SK-N-SH treated with all-trans-retinoic acid at 6 μM for 48 hours (cell line): Measurements from ENCODE around the gene DGKH.
"Not testable (repeated sequence)": the region's sequence is repeated elsewhere in the genome, so short reads cannot be mapped to it uniquely, and the experiment has no call there.

ENCODE experiments used
- ATAC-seq: fragments of 200-7000 bp; cut with Tn5 transposase; 3 replicates; pipeline ENCODE4 v1.9.1; 2020; ENCODE audit warnings: mild to moderate bottlenecking, moderate library complexity
- ARNTL ChIP-seq: fragments of 450-650 bp; formaldehyde crosslinking; IDR thresholded peaks from 2 replicates; pipeline ENCODE4 v1.5.0; 2020; ENCODE audit warnings: low read depth, mild to moderate bottlenecking, moderate library complexity, borderline replicate concordance
- BACH2 ChIP-seq: fragments of 250-450 bp; sonication (Bioruptor Pico); IDR thresholded peaks from 2 replicates; pipeline ENCODE4 v1.9.0; 2021; ENCODE audit warnings: mild to moderate bottlenecking, borderline replicate concordance
- CREB5 ChIP-seq: fragments of 250-450 bp; sonication (Bioruptor Pico); IDR thresholded peaks from 2 replicates; pipeline ENCODE4 v1.5.1; 2020; ENCODE audit warnings: low read depth, mild to moderate bottlenecking, moderate library complexity
- CSDC2 ChIP-seq: fragments of 250-450 bp; sonication (Bioruptor Pico); IDR thresholded peaks from 2 replicates; pipeline ENCODE4 v1.5.0; 2020; ENCODE audit warnings: mild to moderate bottlenecking, moderate library complexity
- GLIS3 ChIP-seq: fragments of 250-450 bp; sonication (Bioruptor Pico); IDR thresholded peaks from 2 replicates; pipeline ENCODE4 v1.5.0; 2020; ENCODE audit warnings: mild to moderate bottlenecking, moderate library complexity
- ISL1 ChIP-seq: fragments of 250-450 bp; sonication (Bioruptor Pico); IDR thresholded peaks from 2 replicates; pipeline ENCODE4 v2.1.2; 2022; ENCODE audit warnings: mild to moderate bottlenecking, moderate library complexity
- OSR1 ChIP-seq: fragments of 250-450 bp; sonication (Bioruptor Pico); IDR thresholded peaks from 2 replicates; pipeline ENCODE4 v1.8.0; 2022; ENCODE audit warnings: moderate library complexity, mild to moderate bottlenecking, inconsistent platforms
- PATZ1 ChIP-seq: fragments of 250-450 bp; sonication (Bioruptor Pico); IDR thresholded peaks from 2 replicates; pipeline ENCODE4 v1.8.0; 2020; ENCODE audit warnings: mild to moderate bottlenecking, moderate library complexity, borderline replicate concordance
- RARB ChIP-seq: fragments of 250-450 bp; sonication (Bioruptor Pico); IDR thresholded peaks from 2 replicates; pipeline ENCODE4 v1.8.0; 2021; ENCODE audit warnings: mild to moderate bottlenecking, moderate library complexity
- TOX ChIP-seq: fragments of 250-450 bp; sonication (Bioruptor Pico); IDR thresholded peaks from 2 replicates; pipeline ENCODE4 v1.8.0; 2021; ENCODE audit warnings: mild to moderate bottlenecking, moderate library complexity, borderline replicate concordance
- TSHZ2 ChIP-seq: fragments of 250-450 bp; sonication (Bioruptor Pico); IDR thresholded peaks from 2 replicates; pipeline ENCODE4 v1.5.0; 2020; ENCODE audit warnings: mild to moderate bottlenecking, moderate library complexity
- ZC3H10 ChIP-seq: fragments of 250-450 bp; sonication (Bioruptor Pico); IDR thresholded peaks from 2 replicates; pipeline ENCODE4 v1.5.1; 2021; ENCODE audit warnings: mild to moderate bottlenecking, moderate library complexity
- ZFP3 ChIP-seq: fragments of 250-450 bp; sonication (Bioruptor Pico); IDR thresholded peaks from 2 replicates; pipeline ENCODE4 v1.5.0; 2020; ENCODE audit warnings: mild to moderate bottlenecking, moderate library complexity
- ZFP30 ChIP-seq: fragments of 450-650 bp; formaldehyde crosslinking; IDR thresholded peaks from 2 replicates; pipeline ENCODE4 v1.5.0; 2022; ENCODE audit warnings: mild to moderate bottlenecking, moderate library complexity
- ZNF565 ChIP-seq: fragments of 450-650 bp; formaldehyde crosslinking; conservative IDR thresholded peaks from 2 replicates; pipeline ENCODE4 v1.5.0; 2020; ENCODE audit warnings: low read depth, mild to moderate bottlenecking, moderate library complexity
- ZNF8 ChIP-seq: fragments of 450-650 bp; formaldehyde crosslinking; IDR thresholded peaks from 2 replicates; pipeline ENCODE4 v1.5.0; 2020; ENCODE audit warnings: mild to moderate bottlenecking, moderate library complexity
- TF ChIP-seq, protein P1 (sequence below): fragments of 250-450 bp; sonication (Bioruptor Pico); IDR thresholded peaks from 2 replicates; pipeline ENCODE4 v1.5.1; 2021; ENCODE audit warnings: mild to moderate bottlenecking, moderate library complexity
- TF ChIP-seq, protein P2 (sequence below): fragments of 250-450 bp; sonication (Bioruptor Pico); IDR thresholded peaks from 2 replicates; pipeline ENCODE4 v1.8.0; 2021; ENCODE audit warnings: low read depth, mild to moderate bottlenecking, moderate library complexity, borderline replicate concordance

DGKH gene

GRCh38 chr13:42163910-42164309, 115.5 kb downstream of the DGKH start:
- not testable (repeated sequence) for ATAC-seq

DNA sequence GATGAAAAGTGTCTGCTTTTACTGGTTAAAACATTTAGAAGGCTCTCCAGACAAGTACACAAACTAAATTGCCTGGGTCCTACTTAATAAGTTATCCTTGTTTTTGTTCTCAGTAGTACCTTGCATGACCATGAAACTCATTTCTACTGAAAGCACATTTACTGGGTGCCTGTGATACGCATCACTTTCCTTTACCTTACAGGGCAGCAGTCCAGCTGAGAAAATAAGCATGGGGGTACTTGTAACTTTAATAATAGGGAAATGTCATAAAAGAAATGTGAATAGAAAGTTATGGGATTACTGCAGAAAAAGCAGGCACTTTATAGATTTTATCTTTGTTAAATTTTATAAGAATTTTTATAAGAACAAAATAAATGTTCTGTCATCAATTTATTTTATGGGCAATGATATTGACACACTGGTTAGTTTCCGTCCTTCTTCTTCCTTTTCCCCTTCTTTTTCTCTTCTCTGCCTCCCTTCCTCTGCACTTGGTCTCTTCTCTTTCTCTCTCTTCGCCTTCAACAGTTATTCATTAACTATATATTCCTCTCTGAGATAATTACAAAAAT, 116.2 kb downstream of the DGKH start:
- no peak for ATAC-seq
- TF ChIP-seq PATZ1 (CRISPR knock-in tag) (no peak), ZFP30 (CRISPR knock-in tag) (no peak), TOX (CRISPR knock-in tag) (no peak), ZNF8 (CRISPR knock-in tag) (no peak)
- TF ChIP-seq, protein P1, sequence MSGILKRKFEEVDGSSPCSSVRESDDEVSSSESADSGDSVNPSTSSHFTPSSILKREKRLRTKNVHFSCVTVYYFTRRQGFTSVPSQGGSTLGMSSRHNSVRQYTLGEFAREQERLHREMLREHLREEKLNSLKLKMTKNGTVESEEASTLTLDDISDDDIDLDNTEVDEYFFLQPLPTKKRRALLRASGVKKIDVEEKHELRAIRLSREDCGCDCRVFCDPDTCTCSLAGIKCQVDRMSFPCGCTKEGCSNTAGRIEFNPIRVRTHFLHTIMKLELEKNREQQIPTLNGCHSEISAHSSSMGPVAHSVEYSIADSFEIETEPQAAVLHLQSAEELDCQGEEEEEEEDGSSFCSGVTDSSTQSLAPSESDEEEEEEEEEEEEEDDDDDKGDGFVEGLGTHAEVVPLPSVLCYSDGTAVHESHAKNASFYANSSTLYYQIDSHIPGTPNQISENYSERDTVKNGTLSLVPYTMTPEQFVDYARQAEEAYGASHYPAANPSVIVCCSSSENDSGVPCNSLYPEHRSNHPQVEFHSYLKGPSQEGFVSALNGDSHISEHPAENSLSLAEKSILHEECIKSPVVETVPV (CRISPR knock-in tag): no peak

- TF ChIP-seq TSHZ2 (CRISPR knock-in tag) (no peak), ZC3H10 (no peak), ISL1 (CRISPR knock-in tag) (no peak), CREB5 (CRISPR knock-in tag) (no peak), PATZ1 (CRISPR knock-in tag) (no peak), TOX (CRISPR knock-in tag) (no peak), CSDC2 (CRISPR knock-in tag) (no peak), OSR1 (CRISPR knock-in tag) (no peak), ARNTL (CRISPR knock-in tag) (no peak), GLIS3 (no peak), BACH2 (CRISPR knock-in tag) (no peak), ZNF565 (CRISPR knock-in tag) (no peak), ZFP3 (no peak), RARB (CRISPR knock-in tag) (no peak)
- TF ChIP-seq, protein P2, sequence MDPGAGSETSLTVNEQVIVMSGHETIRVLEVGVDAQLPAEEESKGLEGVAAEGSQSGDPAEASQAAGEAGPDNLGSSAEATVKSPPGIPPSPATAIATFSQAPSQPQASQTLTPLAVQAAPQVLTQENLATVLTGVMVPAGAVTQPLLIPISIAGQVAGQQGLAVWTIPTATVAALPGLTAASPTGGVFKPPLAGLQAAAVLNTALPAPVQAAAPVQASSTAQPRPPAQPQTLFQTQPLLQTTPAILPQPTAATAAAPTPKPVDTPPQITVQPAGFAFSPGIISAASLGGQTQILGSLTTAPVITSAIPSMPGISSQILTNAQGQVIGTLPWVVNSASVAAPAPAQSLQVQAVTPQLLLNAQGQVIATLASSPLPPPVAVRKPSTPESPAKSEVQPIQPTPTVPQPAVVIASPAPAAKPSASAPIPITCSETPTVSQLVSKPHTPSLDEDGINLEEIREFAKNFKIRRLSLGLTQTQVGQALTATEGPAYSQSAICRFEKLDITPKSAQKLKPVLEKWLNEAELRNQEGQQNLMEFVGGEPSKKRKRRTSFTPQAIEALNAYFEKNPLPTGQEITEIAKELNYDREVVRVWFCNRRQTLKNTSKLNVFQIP (CRISPR knock-in tag): no peak
- TF ChIP-seq, protein P1 (CRISPR knock-in tag): no peak
- ATAC-seq: no peak
Measured at GRCh38 chr13:42168496-42168895, 120.0 kb downstream of the DGKH start.
